Liver (tissue), 3 donors: ENCODE results near the gene LSAMP.

Source experiments
- ATF3 ChIP-seq: IDR thresholded peaks from 2 replicates; pipeline ENCODE4 v1.6.1; 2016; ENCODE audit warnings: antibody characterized with exemption
- CTCF ChIP-seq: fragments of 150-350 bp; IDR thresholded peaks from 2 replicates; pipeline ENCODE4 v1.5.1; 2017; ENCODE audit warnings: improper control_type of control experiment, low read depth, low read length; ENCODE audit not compliant: missing input control
- FOXA1 ChIP-seq: IDR thresholded peaks from 2 replicates; pipeline ENCODE4 v1.6.1; 2016; ENCODE audit warnings: antibody characterized with exemption
- GABPA ChIP-seq, 2 donors: IDR thresholded peaks in 1 of 2; conservative IDR thresholded peaks in 1 of 2; 2 replicates each; pipeline ENCODE4 v1.6.1; 2016; ENCODE audit warnings: antibody characterized with exemption in 2 of 2, mild to moderate bottlenecking in 1 of 2, moderate library complexity in 1 of 2
- NR2F2 ChIP-seq: IDR thresholded peaks from 2 replicates; pipeline ENCODE4 v1.6.1; 2016; ENCODE audit warnings: antibody characterized with exemption
- RAD21 ChIP-seq, 2 donors: IDR thresholded peaks; 2 replicates each; pipeline ENCODE4 v1.6.1; 2016; ENCODE audit warnings: antibody characterized with exemption in 2 of 2, mild to moderate bottlenecking in 2 of 2
- RXRA ChIP-seq, 2 donors: IDR thresholded peaks; 2 replicates each; pipeline ENCODE4 v1.6.1; 2017 to 2018; ENCODE audit warnings: antibody characterized with exemption in 2 of 2, mild to moderate bottlenecking in 1 of 2
- YY1 ChIP-seq: IDR thresholded peaks from 2 replicates; pipeline ENCODE4 v1.6.1; 2016; ENCODE audit warnings: antibody characterized with exemption, mild to moderate bottlenecking
- ZBTB33 ChIP-seq: IDR thresholded peaks from 2 replicates; pipeline ENCODE4 v1.6.1; 2016; ENCODE audit warnings: antibody characterized with exemption
- TF ChIP-seq, protein P1 (sequence below): IDR thresholded peaks from 2 replicates; pipeline ENCODE4 v1.6.1; 2016; ENCODE audit warnings: antibody characterized with exemption
- donor health status: healthy.
- donor health status: healthy.

DNA sequence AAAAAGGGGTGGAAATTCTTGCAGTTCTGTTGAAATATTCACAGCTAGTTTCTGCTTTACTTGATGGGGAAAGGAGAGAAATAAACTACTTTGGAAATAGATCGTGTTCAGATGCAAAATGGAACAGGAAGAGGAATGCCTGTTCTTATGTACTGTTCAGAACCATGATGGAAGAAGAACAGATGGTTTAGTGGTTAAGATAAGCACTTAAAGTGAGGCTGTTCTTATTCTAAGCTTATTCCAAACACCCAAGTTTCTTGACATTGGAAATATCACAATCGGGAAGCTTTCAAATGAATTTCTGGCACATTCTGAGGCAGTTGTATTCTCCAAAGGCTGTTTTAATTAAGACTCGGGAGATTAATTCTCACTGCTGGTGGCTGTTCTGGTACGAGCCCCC is 228.5 kb downstream of the LSAMP start:
- TF ChIP-seq CTCF (no peak), ZBTB33 (no peak), GABPA (IDR thresholded peaks at IDR 0.05 in 1 of 2, conservative IDR thresholded peaks at IDR 0.05 in 1 of 2) (no peak), ATF3 (no peak), YY1 (no peak), RXRA (IDR thresholded peaks at IDR 0.05) (no peak), FOXA1 (no peak), NR2F2 (no peak), RAD21 (IDR thresholded peaks at IDR 0.05) (no peak)
- TF ChIP-seq, protein P1, sequence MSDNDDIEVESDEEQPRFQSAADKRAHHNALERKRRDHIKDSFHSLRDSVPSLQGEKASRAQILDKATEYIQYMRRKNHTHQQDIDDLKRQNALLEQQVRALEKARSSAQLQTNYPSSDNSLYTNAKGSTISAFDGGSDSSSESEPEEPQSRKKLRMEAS, result no peak
